ENCODE results near the gene ERGIC1. TPM values are rescaled to one million over a fixed set of nuclear protein-coding genes. Genes with fewer than 3 reads are reported as not detected.

ERGIC1 gene
- total and polyA plus RNA-seq, 2 of the 8 experiments (the other 6 are each of a cell fraction or from before 2014, with no cell fraction given) = 95.3 to 106 TPM

DNA sequence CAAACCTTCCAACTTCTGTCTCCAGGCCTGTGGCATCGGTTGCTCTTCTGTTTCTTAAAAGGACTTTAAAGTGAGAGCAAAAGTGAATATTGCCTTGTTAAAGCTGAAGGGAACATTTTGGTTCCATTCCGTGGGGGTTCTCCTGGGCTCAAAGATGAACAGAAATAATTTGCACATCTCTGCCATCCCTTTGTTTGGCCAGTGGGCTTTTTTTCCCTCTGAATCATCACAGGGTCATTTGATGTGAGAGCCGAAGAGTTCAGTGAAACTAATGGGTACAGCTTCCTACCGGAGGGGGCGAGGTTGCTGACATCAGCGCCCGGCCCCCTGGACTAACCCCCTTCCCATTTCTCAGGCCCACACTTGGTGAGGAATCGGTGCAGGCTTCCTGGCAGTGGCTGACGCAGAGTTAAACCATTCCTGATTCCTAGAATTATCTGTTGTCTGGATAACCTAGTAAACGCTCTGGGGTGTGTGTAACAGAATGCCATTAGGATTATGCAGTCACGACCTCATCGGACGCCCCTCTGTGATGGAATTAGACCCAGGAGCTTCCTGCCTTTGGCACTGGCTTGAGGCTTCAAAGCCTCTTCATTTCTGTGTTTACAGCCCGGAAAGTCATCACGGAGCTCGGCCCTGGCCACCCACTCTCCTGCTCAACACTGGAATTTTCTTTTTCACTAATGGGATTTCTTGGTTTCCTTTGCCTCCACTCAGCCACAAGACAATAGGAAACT, 63.6 kb downstream of the ERGIC1 start (continued):
- TF ChIP-seq, protein P1, sequence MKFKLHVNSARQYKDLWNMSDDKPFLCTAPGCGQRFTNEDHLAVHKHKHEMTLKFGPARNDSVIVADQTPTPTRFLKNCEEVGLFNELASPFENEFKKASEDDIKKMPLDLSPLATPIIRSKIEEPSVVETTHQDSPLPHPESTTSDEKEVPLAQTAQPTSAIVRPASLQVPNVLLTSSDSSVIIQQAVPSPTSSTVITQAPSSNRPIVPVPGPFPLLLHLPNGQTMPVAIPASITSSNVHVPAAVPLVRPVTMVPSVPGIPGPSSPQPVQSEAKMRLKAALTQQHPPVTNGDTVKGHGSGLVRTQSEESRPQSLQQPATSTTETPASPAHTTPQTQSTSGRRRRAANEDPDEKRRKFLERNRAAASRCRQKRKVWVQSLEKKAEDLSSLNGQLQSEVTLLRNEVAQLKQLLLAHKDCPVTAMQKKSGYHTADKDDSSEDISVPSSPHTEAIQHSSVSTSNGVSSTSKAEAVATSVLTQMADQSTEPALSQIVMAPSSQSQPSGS (IDR thresholded peaks at IDR 0.05; ENCODE audit: low read length) = no peak
- TF ChIP-seq POU5F1 (IDR thresholded peaks at IDR 0.05; ENCODE audit: low read depth, low read length) (no peak), EGR1 (IDR thresholded peaks at IDR 0.05; ENCODE audit: borderline replicate concordance, low read depth, low read length) (no peak), TBP (IDR thresholded peaks at IDR 0.05; ENCODE audit: low read depth, low read length) (no peak), YY1 (IDR thresholded peaks at IDR 0.05; ENCODE audit: low read depth, low read length) (no peak), BCL11A (IDR thresholded peaks at IDR 0.05; ENCODE audit: low read depth in 2 of 2, low read length in 2 of 2) (no peak), SIN3A (conservative IDR thresholded peaks at IDR 0.05 in 1 of 2, IDR thresholded peaks at IDR 0.05 in 1 of 2; ENCODE audit: low read depth in 1 of 2, low read length in 2 of 2) (no peak), MAFK (IDR thresholded peaks at IDR 0.05; ENCODE audit: low read depth, low read length) (no peak)
- TF ChIP-seq, protein P2, sequence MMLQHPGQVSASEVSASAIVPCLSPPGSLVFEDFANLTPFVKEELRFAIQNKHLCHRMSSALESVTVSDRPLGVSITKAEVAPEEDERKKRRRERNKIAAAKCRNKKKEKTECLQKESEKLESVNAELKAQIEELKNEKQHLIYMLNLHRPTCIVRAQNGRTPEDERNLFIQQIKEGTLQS (IDR thresholded peaks at IDR 0.05; ENCODE audit: insufficient read depth, low read depth, low read length) = no peak
- TF ChIP-seq, protein P3, sequence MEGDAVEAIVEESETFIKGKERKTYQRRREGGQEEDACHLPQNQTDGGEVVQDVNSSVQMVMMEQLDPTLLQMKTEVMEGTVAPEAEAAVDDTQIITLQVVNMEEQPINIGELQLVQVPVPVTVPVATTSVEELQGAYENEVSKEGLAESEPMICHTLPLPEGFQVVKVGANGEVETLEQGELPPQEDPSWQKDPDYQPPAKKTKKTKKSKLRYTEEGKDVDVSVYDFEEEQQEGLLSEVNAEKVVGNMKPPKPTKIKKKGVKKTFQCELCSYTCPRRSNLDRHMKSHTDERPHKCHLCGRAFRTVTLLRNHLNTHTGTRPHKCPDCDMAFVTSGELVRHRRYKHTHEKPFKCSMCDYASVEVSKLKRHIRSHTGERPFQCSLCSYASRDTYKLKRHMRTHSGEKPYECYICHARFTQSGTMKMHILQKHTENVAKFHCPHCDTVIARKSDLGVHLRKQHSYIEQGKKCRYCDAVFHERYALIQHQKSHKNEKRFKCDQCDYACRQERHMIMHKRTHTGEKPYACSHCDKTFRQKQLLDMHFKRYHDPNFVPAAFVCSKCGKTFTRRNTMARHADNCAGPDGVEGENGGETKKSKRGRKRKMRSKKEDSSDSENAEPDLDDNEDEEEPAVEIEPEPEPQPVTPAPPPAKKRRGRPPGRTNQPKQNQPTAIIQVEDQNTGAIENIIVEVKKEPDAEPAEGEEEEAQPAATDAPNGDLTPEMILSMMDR (IDR thresholded peaks at IDR 0.05; ENCODE audit: control extremely low read depth in 1 of 3, insufficient read depth in 1 of 3, low read depth in 1 of 3, low read length in 3 of 3) = no peak
